Osteocyte (in vitro differentiated cells): ENCODE data around the gene CDK6. TPM values are rescaled to one million over a fixed set of nuclear protein-coding genes. Genes with fewer than 3 reads are reported as not detected.

Experiments used
- DNase-seq: peaks from one replicate; pipeline ENCODE4 v3.0.0; 2021; ENCODE audit warnings: mixed read lengths; ENCODE audit not compliant: unreplicated experiment; ENCODE audit errors: extremely low spot score
- H3K27ac Mint-ChIP-seq: one replicate; pipeline ENCODE4 v1.8.0; 2021; ENCODE audit warnings: mild to moderate bottlenecking, mixed read lengths; ENCODE audit not compliant: unreplicated experiment
- H3K27me3 Mint-ChIP-seq: one replicate; pipeline ENCODE4 v1.8.0; 2021; ENCODE audit warnings: mixed read lengths; ENCODE audit not compliant: unreplicated experiment
- H3K36me3 Mint-ChIP-seq: one replicate; pipeline ENCODE4 v1.8.0; 2021; ENCODE audit warnings: mixed read lengths; ENCODE audit not compliant: unreplicated experiment
- H3K4me1 Mint-ChIP-seq: one replicate; pipeline ENCODE4 v1.8.0; 2021; ENCODE audit warnings: mixed read lengths; ENCODE audit not compliant: unreplicated experiment
- H3K4me3 Mint-ChIP-seq: one replicate; pipeline ENCODE4 v1.8.0; 2021; ENCODE audit warnings: mild to moderate bottlenecking, moderate library complexity, mixed read lengths; ENCODE audit not compliant: unreplicated experiment
- H3K9me3 Mint-ChIP-seq: one replicate; pipeline ENCODE4 v1.8.0; 2021; ENCODE audit warnings: mixed read lengths; ENCODE audit not compliant: unreplicated experiment
- CTCF ChIP-seq: fragments of 200-600 bp; sonication (generic); IDR thresholded peaks from 2 replicates; pipeline ENCODE4 v1.5.0; 2021; ENCODE audit warnings: antibody characterized with exemption, mild to moderate bottlenecking, moderate library complexity
- total RNA-seq: library from RNA; stranded (reverse); gene quantifications from 2 replicates; pipeline ENCODE4 v1.2.1, GENCODE V29; 2021

Gene CDK6
- total RNA-seq, 1 donor from 2014 or later, result 53.6 TPM

GRCh38 chr7:92613214-92613613 lies 223.2 kb downstream of the CDK6 start:
- no peak for DNase-seq
- Mint-ChIP-seq H3K4me1 (peaks cover 45% of the 10 kb centered on the region), H3K4me3 (no peak overlapping the region), H3K27me3 (no peaks in the 10 kb centered on the region), H3K36me3 (peaks cover 30% of the 10 kb centered on the region), H3K27ac (peak overlapping the region; percentile 68), H3K9me3 (no peaks in the 10 kb centered on the region)
- no peak for TF ChIP-seq CTCF

GRCh38 chr7:92612501-92612900 lies 223.9 kb downstream of the CDK6 start:
- DNase-seq, result no peak
- no peak overlapping the region for H3K4me3 Mint-ChIP-seq
- no peak for TF ChIP-seq CTCF
- no peaks in the 10 kb centered on the region for H3K27me3 Mint-ChIP-seq
- peak overlapping the region; percentile 68 for H3K27ac Mint-ChIP-seq
- peaks cover 45% of the 10 kb centered on the region for H3K4me1 Mint-ChIP-seq
- no peaks in the 10 kb centered on the region for H3K9me3 Mint-ChIP-seq
- peaks cover 30% of the 10 kb centered on the region for H3K36me3 Mint-ChIP-seq

GRCh38 chr7:92611735-92612134 lies 224.6 kb downstream of the CDK6 start:
- Mint-ChIP-seq H3K4me3 (no peak overlapping the region), H3K27ac (peak overlapping the region; percentile 68), H3K4me1 (peaks cover 49% of the 10 kb centered on the region), H3K36me3 (peaks cover 22% of the 10 kb centered on the region), H3K9me3 (no peaks in the 10 kb centered on the region), H3K27me3 (no peaks in the 10 kb centered on the region)
- TF ChIP-seq CTCF, result no peak
- no peak for DNase-seq

- Mint-ChIP-seq H3K27me3 (no peaks in the 10 kb centered on the region), H3K27ac (peak overlapping the region; percentile 11), H3K4me3 (no peak overlapping the region), H3K9me3 (no peaks in the 10 kb centered on the region), H3K36me3 (peaks cover 11% of the 10 kb centered on the region), H3K4me1 (peaks cover 49% of the 10 kb centered on the region)
- DNase-seq, result no peak
- peak; percentile 58 for TF ChIP-seq CTCF
These were observed 226.4 kb downstream of the CDK6 start for GRCh38 chr7:92609921-92610518.

GRCh38 chr7:92608380-92609322 lies 227.7 kb downstream of the CDK6 start:
- no peak overlapping the region for H3K4me3 Mint-ChIP-seq
- TF ChIP-seq CTCF, result no peak
- peaks cover 46% of the 10 kb centered on the region for H3K4me1 Mint-ChIP-seq
- no peaks in the 10 kb centered on the region for H3K27me3 Mint-ChIP-seq
- H3K36me3 Mint-ChIP-seq, result peaks cover 5% of the 10 kb centered on the region
- no peak for DNase-seq
- H3K9me3 Mint-ChIP-seq, result no peaks in the 10 kb centered on the region
- H3K27ac Mint-ChIP-seq, result no peak overlapping the region
